D721Med (cell line): ENCODE results near the gene CD40.

Source experiments
- DNase-seq: peaks from one replicate; pipeline ENCODE4 v3.0.0; 2011; ENCODE audit warnings: low spot score; ENCODE audit not compliant: insufficient read length
- FAIRE-seq: peaks from 2 replicates; lab custom pipeline; 2011; peaks lifted over from hg19 to GRCh38; lab: Jason Lieb, UNC
- CTCF ChIP-seq: IDR thresholded peaks from 2 replicates; pipeline ENCODE4 v1.5.1; 2012; ENCODE audit warnings: mild to moderate bottlenecking, control low read depth; ENCODE audit not compliant: insufficient read depth; ENCODE audit errors: missing control alignments

Gene CD40

GRCh38 chr20:46117704-46118467, at the start of gene CD40:
TSS of gene CD40 (plus strand) at chr20:46118314. CDS start at chr20:46118344, 30 bp downstream.
- DNase-seq (no peak), FAIRE-seq (no peak)
- TF ChIP-seq CTCF: no peak

- FAIRE-seq (no peak), DNase-seq (no peak)
- no peak for TF ChIP-seq CTCF
Observed at GRCh38 chr20:46070215-46070900, 47.8 kb upstream of the CD40 start.

- FAIRE-seq (no peak), DNase-seq (no peak)
- no peak for TF ChIP-seq CTCF
Observed at GRCh38 chr20:46071573-46071972, 46.5 kb upstream of the CD40 start.

- DNase-seq (no peak), FAIRE-seq (no peak)
- no peak for TF ChIP-seq CTCF
Observed at GRCh38 chr20:46073024-46073423, 45.1 kb upstream of the CD40 start.

GRCh38 chr20:46073443-46073842, 44.7 kb upstream of the CD40 start:
- FAIRE-seq (no peak), DNase-seq (no peak)
- no peak for TF ChIP-seq CTCF

- TF ChIP-seq CTCF: no peak
- FAIRE-seq (no peak), DNase-seq (no peak)
Observed at GRCh38 chr20:46074006-46074405, 44.1 kb upstream of the CD40 start.

GRCh38 chr20:46076806-46077205, 41.3 kb upstream of the CD40 start:
- DNase-seq (no peak), FAIRE-seq (no peak)
- no peak for TF ChIP-seq CTCF
